ENCODE results near the gene ZG16B. TPM values are rescaled to one million over a fixed set of nuclear protein-coding genes. Genes with fewer than 3 reads are reported as not detected.
A peak's percentile ranks its signal among the peaks of the same experiment; 100 is the strongest.

Gene ZG16B
- total and polyA plus RNA-seq, 2 of the 8 experiments (the other 6 are each of a cell fraction or from before 2014, with no cell fraction given), result 0.11 TPM; not detected in 1

DNA sequence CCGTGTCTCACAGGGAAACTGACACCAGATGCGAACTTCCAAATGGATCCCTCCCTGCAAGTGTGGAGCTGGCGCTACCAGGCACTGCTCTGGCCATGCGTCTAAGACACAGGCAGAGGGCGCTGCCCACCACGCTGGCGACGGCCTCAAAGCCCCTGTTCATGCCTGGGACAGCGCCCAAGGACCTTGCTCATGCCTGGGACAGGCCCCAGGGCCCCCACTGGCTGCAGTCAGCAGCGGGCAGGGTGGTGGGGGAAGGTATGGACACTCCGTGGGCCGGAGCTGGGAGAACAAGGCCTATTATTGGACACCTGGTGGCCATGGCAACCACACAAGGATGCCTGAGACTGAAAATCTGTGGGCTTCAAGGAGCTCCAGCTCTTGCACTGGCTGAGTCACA lies 8.8 kb downstream of the ZG16B start (continued):
- TF ChIP-seq, protein P1, sequence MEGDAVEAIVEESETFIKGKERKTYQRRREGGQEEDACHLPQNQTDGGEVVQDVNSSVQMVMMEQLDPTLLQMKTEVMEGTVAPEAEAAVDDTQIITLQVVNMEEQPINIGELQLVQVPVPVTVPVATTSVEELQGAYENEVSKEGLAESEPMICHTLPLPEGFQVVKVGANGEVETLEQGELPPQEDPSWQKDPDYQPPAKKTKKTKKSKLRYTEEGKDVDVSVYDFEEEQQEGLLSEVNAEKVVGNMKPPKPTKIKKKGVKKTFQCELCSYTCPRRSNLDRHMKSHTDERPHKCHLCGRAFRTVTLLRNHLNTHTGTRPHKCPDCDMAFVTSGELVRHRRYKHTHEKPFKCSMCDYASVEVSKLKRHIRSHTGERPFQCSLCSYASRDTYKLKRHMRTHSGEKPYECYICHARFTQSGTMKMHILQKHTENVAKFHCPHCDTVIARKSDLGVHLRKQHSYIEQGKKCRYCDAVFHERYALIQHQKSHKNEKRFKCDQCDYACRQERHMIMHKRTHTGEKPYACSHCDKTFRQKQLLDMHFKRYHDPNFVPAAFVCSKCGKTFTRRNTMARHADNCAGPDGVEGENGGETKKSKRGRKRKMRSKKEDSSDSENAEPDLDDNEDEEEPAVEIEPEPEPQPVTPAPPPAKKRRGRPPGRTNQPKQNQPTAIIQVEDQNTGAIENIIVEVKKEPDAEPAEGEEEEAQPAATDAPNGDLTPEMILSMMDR (IDR thresholded peaks at IDR 0.05; ENCODE audit: control extremely low read depth in 1 of 3, insufficient read depth in 1 of 3, low read depth in 1 of 3, low read length in 3 of 3), result peak; percentile 97 to 100 (median 97)
- TF ChIP-seq RAD21 (IDR thresholded peaks at IDR 0.05 in 1 of 2, conservative IDR thresholded peaks at IDR 0.05 in 1 of 2; ENCODE audit: low read depth in 2 of 2, low read length in 2 of 2) (peak; percentile 92 to 95), GABPA (IDR thresholded peaks at IDR 0.05; ENCODE audit: borderline replicate concordance, insufficient read depth, low read length) (peak; percentile 74; the same call in 1 of the 2 replicates), NRF1 (IDR thresholded peaks at IDR 0.05; ENCODE audit: low read depth, low read length) (no peak), RFX5 (IDR thresholded peaks at IDR 0.05; ENCODE audit: borderline replicate concordance, low read depth, low read length) (no peak), BCL11A (IDR thresholded peaks at IDR 0.05; ENCODE audit: low read depth in 2 of 2, low read length in 2 of 2) (no peak)
- TF ChIP-seq, protein P2, sequence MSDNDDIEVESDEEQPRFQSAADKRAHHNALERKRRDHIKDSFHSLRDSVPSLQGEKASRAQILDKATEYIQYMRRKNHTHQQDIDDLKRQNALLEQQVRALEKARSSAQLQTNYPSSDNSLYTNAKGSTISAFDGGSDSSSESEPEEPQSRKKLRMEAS (IDR thresholded peaks at IDR 0.05), result peak; percentile 73; the same call in 1 of the 2 replicates

All from H1 (cell line).